SU-DHL-6 (cell line): ENCODE results near the gene FZD8.

Source experiments
- EZH2phosphoT487 ChIP-seq: fragments of 200-600 bp; sonication (generic), shearing (Covaris generic); conservative IDR thresholded peaks from 2 replicates; pipeline ENCODE4 v1.6.1; 2018; ENCODE audit warnings: mild to moderate bottlenecking, antibody characterized with exemption, low read length, moderate library complexity, mixed read lengths
- TF ChIP-seq, protein P1 (sequence below): fragments of 200-600 bp; sonication (generic); IDR thresholded peaks from one replicate; pipeline ENCODE4 v1.5.1; 2017; ENCODE audit warnings: antibody characterized with exemption, mild to moderate bottlenecking, low read length, moderate library complexity; ENCODE audit not compliant: insufficient read depth, poor library complexity, severe bottlenecking

DNA sequence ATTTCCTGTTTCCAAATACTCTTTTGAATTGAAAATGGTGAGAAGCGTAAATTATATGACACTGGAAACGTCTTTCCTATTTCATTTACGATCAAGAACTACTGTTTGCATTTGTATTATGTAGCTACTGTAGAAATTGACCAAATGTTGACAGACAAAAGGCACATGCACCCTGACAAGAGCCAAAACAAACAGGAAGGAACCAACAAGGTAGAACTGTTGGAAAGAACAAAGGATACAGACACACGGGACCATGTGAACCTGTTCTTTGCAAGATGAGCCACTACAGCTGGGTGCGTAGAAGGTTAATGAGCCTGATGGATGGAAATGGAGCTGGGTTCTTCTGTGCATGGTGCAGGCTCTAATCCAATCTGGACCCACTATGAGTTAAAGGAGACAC lies 48.4 kb upstream of the FZD8 start:
- TF ChIP-seq, protein P1, sequence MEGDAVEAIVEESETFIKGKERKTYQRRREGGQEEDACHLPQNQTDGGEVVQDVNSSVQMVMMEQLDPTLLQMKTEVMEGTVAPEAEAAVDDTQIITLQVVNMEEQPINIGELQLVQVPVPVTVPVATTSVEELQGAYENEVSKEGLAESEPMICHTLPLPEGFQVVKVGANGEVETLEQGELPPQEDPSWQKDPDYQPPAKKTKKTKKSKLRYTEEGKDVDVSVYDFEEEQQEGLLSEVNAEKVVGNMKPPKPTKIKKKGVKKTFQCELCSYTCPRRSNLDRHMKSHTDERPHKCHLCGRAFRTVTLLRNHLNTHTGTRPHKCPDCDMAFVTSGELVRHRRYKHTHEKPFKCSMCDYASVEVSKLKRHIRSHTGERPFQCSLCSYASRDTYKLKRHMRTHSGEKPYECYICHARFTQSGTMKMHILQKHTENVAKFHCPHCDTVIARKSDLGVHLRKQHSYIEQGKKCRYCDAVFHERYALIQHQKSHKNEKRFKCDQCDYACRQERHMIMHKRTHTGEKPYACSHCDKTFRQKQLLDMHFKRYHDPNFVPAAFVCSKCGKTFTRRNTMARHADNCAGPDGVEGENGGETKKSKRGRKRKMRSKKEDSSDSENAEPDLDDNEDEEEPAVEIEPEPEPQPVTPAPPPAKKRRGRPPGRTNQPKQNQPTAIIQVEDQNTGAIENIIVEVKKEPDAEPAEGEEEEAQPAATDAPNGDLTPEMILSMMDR, result no peak
- no peak for TF ChIP-seq EZH2phosphoT487
